ENCODE results near the gene CELA2B.
"Not testable (repeated sequence)": the region's sequence is repeated elsewhere in the genome, so short reads cannot be mapped to it uniquely, and the experiment has no call there.

Gene CELA2B

DNA sequence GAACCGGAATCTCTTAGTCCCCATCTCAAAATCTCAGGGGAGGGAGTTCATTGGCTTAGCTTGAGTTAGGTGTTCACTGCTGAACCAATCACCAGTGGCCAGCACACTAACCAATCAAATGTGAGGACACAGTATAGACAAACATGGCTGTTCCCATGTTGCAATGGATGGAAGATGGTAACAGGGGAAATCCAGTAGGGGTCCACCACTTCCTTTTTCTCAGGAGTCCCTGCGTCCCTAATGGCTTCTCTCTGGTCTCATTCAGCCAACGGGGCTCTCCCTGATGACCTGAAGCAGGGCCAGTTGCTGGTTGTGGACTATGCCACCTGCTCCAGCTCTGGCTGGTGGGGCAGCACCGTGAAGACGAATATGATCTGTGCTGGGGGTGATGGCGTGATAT, 9.7 kb downstream of the CELA2B start:
- Mint-ChIP-seq H3K9me3 (peaks cover 11% of the 10 kb centered on the region), H3K27me3 (ENCODE audit: low read depth, poor library complexity) (peaks cover 4% of the 10 kb centered on the region), H3K4me1 (no peaks in the 10 kb centered on the region), H3K27ac (no peak overlapping the region), H3K36me3 (ENCODE audit: low read depth) (peaks cover 48% of the 10 kb centered on the region), H3K4me3 (no peak overlapping the region)
- TF ChIP-seq, protein P1, sequence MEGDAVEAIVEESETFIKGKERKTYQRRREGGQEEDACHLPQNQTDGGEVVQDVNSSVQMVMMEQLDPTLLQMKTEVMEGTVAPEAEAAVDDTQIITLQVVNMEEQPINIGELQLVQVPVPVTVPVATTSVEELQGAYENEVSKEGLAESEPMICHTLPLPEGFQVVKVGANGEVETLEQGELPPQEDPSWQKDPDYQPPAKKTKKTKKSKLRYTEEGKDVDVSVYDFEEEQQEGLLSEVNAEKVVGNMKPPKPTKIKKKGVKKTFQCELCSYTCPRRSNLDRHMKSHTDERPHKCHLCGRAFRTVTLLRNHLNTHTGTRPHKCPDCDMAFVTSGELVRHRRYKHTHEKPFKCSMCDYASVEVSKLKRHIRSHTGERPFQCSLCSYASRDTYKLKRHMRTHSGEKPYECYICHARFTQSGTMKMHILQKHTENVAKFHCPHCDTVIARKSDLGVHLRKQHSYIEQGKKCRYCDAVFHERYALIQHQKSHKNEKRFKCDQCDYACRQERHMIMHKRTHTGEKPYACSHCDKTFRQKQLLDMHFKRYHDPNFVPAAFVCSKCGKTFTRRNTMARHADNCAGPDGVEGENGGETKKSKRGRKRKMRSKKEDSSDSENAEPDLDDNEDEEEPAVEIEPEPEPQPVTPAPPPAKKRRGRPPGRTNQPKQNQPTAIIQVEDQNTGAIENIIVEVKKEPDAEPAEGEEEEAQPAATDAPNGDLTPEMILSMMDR (IDR thresholded peaks at IDR 0.05), result no peak
- DNase-seq, result no peak

DNA sequence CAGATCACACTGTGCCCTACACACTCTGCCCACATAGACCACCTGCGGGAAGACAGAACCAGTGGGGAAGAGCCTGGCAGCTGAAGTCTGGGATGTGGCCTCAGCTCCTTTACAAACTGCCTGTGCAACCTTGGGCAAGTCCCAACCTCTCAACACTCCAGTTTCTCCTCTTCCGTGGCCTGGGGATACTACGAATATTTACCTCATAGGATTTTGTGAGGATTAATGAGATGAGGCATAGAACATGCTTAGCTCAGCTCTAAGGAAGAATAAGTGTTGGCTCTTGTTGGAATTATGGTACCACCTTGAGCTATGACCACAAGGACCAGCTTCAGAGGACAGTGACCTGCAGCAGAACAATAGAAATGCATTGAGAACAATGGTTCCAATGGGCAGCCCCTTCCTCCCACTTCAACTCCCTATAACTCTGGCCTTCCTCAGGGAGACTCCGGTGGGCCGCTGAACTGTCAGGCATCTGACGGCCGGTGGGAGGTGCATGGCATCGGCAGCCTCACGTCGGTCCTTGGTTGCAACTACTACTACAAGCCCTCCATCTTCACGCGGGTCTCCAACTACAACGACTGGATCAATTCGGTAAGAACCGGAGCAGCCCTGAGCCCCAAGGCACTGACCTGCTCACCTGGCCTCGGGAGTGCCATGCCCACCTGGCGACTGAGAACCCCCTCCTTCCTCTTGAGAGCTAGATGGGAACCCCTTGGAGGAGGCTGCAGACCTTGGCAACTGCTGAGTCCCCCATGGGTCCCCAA, 11.1 kb downstream of the CELA2B start:
- not testable (repeated sequence) for H3K4me3 Mint-ChIP-seq; H3K27me3 Mint-ChIP-seq (ENCODE audit: low read depth, poor library complexity); DNase-seq; H3K27ac Mint-ChIP-seq; H3K4me1 Mint-ChIP-seq
- Mint-ChIP-seq H3K36me3 (ENCODE audit: low read depth) (peaks cover 60% of the 10 kb centered on the region), H3K9me3 (peaks cover 11% of the 10 kb centered on the region)

DNA sequence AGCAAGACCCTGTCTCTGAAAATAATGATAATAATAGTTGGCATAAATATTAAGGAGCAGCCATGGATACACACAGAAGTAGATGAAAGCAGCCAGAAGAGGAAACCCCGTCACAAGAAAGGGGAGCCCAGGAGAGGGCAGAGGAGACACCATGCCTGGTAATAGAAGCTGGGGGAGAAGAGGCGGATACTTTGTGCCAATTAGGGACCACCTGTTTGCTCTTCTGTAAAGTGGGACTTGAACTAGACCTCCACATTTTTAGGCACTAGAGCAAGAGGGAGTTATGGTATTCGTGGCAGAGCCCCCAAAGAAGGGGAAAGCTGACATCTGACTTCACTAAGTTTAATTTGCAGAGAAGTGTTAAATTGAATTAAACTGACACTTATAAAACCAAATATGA, 12.5 kb downstream of the CELA2B start:
- Mint-ChIP-seq H3K4me3 (no peak overlapping the region), H3K27me3 (ENCODE audit: low read depth, poor library complexity) (peaks cover 7% of the 10 kb centered on the region), H3K36me3 (ENCODE audit: low read depth) (peaks cover 65% of the 10 kb centered on the region), H3K4me1 (no peaks in the 10 kb centered on the region), H3K27ac (no peak overlapping the region), H3K9me3 (peaks cover 11% of the 10 kb centered on the region)
- TF ChIP-seq, protein P1 (IDR thresholded peaks at IDR 0.05), result no peak
- DNase-seq, result no peak

DNA sequence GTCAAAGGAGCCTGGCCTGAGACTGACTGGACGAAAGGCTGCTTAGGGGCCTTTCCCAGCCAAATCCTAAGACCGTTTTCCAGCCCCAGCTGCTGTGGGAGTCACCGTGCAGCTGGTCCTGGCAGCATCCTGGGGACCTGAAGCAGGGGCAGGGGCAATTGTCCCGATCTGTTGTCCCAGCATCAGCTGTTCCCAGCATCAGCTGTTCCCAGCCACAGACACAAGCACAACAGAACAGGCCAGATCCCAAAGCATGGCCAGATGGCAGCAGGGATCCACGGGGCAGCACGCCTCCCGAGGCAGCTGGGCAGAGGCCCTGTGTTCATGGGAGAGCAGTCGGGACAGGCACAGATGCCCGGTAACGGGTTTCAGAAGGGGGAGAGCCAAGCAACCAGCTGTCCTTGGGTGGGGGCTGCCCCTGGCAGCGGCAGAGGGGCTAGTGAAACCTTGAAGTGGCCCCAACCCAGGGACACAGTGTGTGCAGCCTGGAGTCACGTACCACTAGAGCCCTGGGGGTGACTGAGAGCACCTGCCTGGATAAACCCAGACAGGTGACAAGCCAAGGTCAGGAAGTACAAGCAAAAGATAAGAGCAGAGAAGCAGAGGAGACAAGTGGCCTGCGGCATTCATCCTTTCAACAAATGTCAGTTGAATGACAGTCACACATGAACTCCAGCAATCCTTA, 13.3 kb downstream of the CELA2B start:
- DNase-seq, result no peak
- Mint-ChIP-seq H3K36me3 (ENCODE audit: low read depth) (peaks cover 64% of the 10 kb centered on the region), H3K9me3 (peaks cover 11% of the 10 kb centered on the region), H3K27ac (no peak overlapping the region), H3K4me3 (no peak overlapping the region), H3K4me1 (no peaks in the 10 kb centered on the region), H3K27me3 (ENCODE audit: low read depth, poor library complexity) (peaks cover 7% of the 10 kb centered on the region)
- TF ChIP-seq, protein P1 (IDR thresholded peaks at IDR 0.05), result no peak

DNA sequence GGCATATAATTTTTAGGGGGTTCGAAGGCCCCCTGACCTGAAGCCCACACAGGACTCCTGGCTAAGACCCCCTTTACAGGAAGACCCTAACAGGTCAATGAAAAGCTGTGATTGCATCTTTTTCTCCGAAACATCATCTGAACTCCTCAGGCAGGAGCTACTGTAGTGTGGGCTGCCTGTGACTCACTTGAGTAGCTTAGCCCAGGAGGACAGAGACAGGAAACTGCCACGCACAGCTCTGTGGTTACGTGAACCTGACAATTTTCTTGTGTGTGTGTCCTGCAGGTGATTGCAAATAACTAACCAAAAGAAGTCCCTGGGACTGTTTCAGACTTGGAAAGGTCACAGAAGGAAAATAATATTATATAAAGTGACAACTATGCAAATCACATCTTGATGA, 15.1 kb downstream of the CELA2B start:
- not testable (repeated sequence) for H3K27ac Mint-ChIP-seq, H3K4me1 Mint-ChIP-seq, H3K4me3 Mint-ChIP-seq, DNase-seq
- peaks cover 62% of the 10 kb centered on the region for H3K36me3 Mint-ChIP-seq (ENCODE audit: low read depth)
- peaks cover 11% of the 10 kb centered on the region for H3K9me3 Mint-ChIP-seq
- peaks cover 11% of the 10 kb centered on the region for H3K27me3 Mint-ChIP-seq (ENCODE audit: low read depth, poor library complexity)

DNA sequence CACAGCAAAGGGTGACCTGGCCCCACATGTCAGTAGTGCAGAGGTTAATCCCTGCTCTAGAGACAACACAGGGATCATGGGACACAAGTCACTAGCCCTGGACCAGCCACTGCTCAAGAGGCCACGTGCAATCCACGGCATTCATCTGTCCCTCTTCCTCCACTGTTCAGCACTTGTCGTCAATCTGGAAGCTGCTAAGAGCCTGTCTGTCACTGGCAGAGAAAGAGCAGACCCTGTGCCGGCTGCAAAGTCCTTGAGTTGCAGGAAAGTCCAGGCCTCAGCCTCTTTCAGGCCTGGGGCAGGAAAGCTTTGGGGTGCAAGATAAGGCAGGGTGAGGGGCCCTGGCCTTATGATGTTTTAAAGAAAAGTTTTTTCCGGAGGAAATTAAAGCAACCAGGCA, 16.7 kb downstream of the CELA2B start:
- peaks cover 11% of the 10 kb centered on the region for H3K27me3 Mint-ChIP-seq (ENCODE audit: low read depth, poor library complexity)
- peaks cover 12% of the 10 kb centered on the region for H3K9me3 Mint-ChIP-seq
- H3K27ac Mint-ChIP-seq, result no peak overlapping the region
- TF ChIP-seq, protein P1 (IDR thresholded peaks at IDR 0.05), result no peak
- no peak for DNase-seq
- peaks cover 61% of the 10 kb centered on the region for H3K36me3 Mint-ChIP-seq (ENCODE audit: low read depth)
- no peaks in the 10 kb centered on the region for H3K4me1 Mint-ChIP-seq
- no peak overlapping the region for H3K4me3 Mint-ChIP-seq
